HG03280 (cell line): ENCODE measurements around the gene SH3BGRL3.

Experiments used
- ATAC-seq: cut with Tn5 transposase; IDR thresholded peaks from one replicate; pipeline ENCODE4 v1.9.1; 2021; ENCODE audit warnings: mild to moderate bottlenecking, moderate library complexity; ENCODE audit not compliant: unreplicated experiment

SH3BGRL3 gene

DNA sequence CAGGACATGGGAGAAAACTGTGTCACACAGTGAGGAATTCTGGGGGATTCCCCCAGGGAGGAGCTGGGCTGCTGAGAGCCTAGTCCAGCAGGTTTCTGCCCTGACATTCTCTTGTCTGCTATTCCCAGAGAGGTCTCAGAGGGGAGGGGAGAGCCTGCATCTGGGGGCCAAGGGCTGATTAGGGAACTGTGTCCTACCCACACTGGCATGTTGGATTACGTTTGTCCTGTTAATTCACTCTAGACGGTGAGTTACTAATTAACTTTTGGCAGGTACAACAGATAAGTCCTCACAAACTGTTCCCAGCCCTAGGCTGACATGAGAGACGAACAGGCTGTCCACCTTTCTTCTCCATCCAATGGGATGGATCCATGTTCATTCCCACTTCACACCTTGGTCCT lies 2.6 kb upstream of the SH3BGRL3 start:
- no peak for ATAC-seq

DNA sequence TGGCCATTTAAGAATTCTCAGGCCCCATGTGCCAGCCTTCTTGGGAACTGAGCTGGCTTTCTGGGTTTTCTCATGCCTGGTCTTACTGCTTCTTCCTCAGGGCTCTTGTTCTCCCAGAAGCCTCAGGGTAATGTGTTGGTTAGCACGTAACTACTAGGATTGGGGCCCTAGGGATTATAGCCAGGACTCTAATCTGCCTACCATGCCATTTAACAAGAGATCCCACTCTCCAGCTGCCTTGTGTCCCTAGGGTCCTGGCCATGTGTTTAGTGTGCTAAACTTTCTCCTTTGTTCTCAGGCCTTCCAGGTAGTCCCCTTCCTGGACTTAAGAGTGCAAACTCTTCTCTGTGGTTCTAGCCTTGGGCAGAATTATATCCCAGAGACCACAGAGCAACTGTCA lies 2.2 kb upstream of the SH3BGRL3 start:
- ATAC-seq = no peak

DNA sequence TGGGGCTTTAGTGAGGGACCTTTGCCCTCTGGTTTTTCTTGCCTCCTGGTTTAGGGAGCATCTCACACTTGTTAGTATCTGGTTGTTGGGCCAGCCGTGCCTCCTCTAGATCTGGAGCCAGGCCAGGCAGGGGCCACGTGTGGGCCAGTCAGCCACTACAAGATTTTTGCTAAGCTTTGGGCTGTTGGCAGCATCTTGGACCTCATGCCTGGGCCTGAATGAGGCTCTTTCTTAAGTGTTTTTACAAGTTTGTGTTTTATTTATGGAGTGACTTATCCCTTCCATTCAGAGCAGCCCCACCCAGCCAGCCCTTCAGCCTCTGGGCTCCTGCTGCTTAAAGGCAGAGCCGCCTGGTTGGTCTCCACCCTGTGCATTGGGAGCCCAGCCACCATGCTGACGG lies 1.6 kb upstream of the SH3BGRL3 start:
- no peak for ATAC-seq

DNA sequence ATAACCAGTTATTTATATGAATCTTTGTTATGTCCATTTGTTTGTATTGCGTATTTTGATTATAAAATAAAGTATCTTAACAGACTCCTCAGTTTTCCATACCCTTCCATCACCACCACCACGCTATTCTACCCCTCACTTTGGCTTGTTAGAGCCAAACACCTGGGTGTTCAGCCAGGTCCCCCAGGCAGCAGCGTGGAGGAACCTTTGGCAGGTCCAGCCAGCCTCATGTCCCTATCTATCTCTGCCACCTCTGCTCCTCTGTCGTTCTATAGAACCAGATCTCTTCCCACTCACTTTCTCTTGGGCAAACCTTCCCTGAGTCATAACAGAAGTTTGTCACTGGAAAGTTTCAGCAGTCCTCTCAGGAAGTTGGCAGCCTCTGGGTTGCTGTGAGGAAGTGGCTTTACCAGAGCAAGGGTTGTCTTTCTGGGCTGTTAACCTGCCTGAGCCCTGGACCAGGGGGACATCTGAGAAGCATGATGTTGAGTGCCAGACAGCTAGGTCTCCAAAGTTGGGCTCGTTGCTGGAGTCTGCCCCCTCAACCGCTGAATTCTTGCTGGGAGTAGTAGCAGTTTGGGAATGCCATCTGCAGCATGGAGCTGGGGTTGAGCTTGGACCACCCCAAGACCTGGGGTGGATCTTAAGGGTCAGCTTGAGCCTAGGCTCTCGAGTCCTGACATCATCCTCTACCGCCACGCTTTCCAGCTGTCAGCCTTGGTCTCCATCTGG lies 996 bp upstream of the SH3BGRL3 start:
- no peak for ATAC-seq

DNA sequence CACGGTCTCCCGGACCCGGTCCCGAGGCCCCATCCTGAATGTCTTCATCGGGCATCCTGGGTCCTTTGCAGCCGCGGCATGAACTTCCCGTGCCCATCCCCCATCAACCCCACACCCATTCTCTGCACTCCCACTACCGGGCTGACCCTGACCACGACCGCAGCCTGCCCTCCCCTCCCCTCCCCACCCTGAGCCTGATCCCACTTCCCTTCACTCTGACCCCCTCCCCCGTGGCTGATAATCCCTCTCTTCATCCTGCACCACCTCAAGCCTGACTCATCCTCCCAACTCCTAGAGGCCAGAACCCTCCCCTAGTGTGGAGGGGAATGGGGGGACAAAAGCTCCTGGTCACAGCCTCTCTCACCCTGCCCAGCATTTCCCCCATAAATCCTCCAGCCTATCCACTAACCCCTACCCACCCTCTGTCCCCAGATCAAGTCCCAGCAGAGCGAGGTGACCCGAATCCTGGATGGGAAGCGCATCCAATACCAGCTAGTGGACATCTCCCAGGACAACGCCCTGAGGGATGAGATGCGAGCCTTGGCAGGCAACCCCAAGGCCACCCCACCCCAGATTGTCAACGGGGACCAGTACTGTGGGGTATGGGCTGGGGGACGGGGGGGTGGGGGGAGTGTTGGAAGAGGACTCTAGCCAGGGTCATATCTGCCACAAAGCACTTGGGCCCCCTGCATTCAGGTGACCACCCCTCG lies 602 bp downstream of the SH3BGRL3 start:
- no peak for ATAC-seq

DNA sequence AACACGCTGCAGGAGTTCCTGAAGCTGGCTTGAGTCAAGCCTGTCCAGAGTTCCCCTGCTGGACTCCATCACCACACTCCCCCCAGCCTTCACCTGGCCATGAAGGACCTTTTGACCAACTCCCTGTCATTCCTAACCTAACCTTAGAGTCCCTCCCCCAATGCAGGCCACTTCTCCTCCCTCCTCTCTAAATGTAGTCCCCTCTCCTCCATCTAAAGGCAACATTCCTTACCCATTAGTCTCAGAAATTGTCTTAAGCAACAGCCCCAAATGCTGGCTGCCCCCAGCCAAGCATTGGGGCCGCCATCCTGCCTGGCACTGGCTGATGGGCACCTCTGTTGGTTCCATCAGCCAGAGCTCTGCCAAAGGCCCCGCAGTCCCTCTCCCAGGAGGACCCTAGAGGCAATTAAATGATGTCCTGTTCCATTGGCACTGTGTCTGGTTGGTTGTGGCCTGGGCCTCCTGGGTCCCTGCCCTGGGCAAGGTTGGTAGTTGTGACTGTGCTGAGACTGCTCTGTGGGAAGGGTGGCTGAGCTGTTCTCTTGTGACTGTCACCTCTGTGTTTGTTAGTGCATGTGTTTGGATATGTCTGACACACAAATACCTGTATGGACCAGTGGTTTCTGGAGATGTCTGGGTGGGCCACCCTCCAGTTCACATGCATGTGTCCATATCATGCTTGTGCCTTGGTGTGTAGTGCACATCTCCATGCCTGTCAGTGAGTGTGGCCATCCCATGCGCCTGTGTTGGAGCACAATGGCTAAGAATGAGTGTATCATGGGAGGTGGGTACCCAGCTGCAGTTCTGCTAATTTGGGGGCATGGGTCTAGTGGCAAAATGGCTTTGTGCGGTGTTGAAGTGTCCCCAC lies 1.4 kb downstream of the SH3BGRL3 start:
- no peak for ATAC-seq

DNA sequence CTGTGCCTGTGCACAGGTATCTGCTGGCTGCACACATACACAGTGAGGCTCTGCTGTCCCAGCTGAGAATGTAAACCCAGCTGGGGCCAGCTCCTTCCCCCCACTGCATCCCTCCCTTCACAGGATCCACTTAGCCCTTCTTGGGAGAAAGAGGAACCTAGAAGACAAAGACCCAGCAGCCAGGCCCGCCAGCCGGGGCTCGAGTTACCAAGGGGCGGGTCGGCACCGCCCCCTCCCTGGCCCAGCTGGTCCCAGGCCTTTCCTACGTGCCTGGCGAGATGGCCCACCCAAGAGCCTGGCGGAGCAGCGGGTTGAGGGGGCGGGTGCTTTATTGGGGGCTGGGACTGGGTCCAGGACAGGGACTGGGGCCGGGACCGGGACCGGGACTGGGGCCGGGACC lies 2.1 kb downstream of the SH3BGRL3 start:
- no peak for ATAC-seq

DNA sequence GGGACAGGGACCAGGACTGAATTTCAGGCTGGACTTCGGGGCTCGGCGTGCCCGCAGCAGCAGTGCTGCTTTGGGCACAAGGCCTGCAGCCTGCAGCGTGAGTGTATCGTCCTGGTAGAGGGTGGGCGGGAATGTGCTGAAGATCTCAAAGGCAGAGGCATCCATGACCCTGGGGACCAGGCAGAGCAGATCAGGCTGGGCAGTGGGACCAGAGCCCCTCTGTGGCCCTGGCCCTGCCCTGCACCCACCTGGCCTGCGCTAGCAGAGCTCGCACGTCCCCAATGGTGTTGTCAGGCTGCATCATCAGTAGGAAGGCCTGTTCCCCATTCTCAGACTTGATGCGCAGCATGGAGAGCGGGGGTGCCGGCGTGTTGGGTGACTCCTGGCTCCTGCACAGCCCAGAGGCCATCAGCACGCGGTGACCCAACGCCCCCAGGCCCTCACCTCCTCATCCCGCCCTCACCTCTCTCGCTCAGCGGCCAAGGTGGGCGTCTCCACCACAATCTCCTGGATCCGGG lies 2.6 kb downstream of the SH3BGRL3 start:
- ATAC-seq = no peak

DNA sequence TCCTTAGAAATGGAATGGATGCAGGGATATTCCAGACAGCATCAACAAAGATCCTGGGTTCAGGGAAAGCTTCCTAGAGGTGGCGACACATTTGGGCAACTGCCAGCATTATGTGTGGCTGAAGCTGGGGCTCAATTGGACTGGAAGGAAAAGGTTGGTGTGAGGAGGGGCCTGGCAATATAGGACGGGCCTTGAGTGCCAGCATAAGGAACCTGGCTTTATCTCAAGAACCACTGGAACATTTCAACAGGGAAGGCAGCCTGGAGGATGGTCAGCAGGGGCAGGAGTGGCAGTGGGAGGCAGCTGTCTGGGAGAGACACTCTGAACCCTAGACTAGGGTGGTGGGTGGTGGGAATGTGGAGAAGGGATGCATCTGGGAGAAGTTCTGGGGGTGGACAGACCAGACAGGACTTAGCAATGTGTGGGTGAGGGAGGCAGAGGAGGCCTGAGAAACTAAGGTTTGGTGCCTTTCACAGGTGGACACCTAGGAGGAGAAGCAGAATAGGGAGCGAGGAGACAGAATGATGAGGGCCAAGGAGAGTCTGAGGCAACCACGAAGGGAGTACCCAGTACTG lies 3.5 kb downstream of the SH3BGRL3 start:
- ATAC-seq = no peak

DNA sequence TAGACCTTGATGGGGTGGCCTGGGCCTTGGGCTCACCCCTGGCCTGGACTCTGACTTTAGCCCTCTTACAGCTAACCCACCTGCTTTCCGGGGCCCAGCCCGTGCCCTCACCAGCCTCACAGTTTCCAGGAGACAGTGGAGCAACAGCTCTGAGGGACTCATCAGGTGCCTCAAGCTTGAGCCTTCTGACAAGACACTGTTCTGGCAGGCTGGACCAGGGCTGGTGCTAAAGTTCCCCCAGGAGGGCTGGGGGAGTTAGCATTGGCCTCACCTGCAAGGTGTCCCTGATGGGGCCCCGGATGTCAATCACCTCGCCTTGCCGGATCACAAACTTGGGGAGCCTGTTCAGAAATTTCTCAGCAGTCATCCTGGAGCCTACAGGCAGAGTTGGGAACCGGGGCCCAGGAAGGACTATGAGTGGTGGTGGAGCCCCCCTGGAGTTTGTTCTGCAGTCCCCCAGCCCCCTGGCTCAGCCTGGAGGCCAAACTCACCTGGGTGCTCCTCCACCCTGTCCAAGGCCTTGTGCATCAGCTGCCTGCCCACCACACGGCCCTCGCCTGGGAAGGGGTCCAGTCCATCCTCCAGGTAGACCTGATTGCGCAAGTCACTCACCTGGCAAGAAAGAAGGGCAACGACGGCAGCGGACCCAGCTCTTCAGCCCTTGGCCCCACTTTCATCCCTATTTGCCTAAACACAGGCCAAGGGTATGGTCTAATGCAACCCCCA lies 4.1 kb downstream of the SH3BGRL3 start:
- no peak for ATAC-seq

DNA sequence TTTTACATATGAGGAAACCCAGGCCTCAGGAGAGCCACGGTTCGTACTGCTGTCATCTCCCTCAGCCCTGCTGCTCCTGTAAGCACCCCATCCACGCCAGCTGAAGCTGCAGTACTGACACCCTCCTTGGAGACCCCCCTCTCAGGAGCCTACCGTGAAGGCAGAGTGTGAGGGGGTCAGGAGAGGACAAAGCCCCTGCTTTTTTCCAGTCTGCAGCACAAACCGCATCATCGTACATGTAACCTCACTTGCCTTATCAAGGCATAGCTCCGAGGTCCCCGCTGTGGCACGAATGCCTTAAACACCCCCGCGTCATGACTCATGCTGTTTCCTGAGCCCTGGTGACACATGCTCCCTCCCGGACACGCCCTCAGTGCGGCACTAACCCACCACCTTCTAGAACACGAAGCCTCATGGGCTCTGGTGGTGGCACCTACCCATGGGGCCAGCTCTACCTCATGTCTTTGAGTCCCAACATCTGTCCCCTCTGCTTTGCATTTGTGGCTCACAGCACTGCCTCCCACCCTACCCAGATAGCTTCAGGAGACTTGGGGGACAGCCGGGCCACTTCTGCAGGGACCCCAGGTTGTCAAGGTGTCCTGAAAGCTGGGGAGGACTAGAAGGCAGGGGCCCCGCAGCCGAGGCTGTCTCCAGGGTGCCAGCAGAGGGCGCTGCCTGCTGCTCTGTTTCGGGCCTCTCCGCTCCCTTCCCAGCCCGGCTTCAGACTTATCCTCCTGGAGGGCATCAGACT lies 4.9 kb downstream of the SH3BGRL3 start:
- ATAC-seq = no peak

DNA sequence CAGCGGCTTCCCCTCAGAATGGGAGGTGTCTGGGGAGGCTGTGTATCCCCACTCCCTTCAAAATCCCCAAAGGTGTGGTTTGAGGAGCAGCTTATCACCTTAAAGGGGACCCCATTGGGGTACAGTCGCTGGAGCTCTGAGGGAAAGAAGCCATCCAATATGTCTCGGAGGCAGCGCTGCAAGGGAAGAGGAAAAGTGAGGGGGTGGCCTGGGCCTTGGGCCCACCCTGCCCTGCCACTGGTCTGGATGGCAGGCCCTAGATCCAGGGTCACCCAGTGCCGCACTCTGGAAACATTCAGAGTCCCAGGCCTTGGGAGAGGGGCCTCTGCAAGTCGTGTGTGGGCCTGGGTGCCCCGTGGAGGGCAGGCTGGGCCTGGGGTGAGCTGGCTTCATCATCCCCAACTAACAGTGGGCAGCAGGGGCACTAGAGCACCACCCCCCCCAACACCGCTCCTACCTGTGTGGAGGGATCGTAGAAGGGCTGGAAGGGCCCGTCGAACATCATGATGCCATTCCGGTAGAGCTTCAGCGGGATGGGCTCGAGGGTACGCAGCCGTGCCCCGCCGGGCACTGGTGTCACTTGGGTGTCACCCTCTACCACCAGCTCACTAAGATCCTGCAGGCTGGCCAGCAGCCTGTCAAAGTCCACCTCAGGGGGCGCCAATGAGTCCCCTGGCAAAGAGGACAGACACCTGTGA lies 5.6 kb downstream of the SH3BGRL3 start:
- no peak for ATAC-seq

DNA sequence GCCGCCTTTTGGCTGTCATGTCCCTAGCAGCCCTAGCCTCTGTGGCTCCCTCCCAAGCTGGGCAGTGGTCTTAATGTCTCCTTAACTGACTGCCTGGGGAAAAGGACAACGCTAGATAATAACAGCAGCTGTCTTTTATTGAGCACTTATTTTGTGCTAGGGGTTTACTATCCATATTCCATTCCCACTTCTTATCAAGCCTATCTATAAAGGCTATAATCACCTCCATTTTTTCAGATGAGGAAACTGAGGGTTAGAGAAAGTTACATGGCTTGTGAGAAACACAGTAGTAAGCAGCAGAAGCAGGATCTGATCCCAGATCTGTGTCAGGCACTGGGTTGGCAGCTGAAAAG lies 6.2 kb downstream of the SH3BGRL3 start:
- no peak for ATAC-seq

DNA sequence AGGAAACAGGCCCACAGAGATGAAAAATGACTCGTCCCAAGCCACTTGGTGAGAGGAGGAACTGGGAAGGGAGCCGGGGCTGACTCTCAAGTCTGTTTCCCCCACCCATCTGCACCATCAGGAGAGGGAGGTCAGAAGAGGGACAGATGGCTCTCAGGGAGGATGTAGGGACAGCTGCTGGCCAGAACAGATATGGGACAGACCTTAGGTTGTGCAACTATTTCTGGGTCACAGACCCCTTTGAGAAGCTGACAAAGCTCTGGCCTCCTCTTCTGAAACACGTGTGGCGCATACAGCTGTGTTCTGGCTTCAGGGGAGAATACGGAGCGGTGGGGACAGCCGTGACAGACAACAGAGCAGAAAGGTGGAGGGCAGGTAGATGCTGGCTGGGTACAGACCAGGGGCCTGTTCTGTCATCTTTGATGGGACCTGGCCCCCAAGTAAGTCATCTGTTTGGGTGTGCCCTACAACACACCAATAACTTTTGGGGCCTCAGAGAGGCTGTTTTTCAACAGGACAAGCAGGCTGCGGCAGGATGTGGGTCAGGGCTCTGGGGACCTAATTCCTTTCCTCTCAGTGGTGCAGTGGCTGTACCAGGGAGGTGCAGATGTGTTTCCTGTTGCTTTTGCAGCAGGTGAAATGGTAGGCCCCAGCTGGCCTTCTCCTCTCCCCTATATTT lies 7.3 kb downstream of the SH3BGRL3 start:
- no peak for ATAC-seq

DNA sequence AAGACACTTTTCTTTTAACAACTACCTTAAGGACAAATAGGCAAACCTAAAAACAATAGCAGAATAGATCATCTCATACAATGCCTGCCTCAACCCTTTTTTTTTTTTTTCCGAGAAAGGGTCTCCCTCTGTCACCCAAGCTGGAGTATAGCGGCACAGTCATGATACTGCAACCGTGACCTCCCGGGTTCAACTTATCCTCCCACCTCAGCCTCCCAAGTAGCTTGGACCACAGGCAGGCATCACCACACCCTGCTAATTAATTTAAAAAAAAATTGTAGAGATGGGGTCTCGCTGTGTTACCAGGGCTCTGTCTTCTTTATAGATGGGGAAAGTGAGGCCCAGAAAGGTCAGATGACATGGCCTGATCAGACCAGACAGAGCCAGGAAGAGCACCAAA lies 7.9 kb downstream of the SH3BGRL3 start:
- ATAC-seq = no peak

DNA sequence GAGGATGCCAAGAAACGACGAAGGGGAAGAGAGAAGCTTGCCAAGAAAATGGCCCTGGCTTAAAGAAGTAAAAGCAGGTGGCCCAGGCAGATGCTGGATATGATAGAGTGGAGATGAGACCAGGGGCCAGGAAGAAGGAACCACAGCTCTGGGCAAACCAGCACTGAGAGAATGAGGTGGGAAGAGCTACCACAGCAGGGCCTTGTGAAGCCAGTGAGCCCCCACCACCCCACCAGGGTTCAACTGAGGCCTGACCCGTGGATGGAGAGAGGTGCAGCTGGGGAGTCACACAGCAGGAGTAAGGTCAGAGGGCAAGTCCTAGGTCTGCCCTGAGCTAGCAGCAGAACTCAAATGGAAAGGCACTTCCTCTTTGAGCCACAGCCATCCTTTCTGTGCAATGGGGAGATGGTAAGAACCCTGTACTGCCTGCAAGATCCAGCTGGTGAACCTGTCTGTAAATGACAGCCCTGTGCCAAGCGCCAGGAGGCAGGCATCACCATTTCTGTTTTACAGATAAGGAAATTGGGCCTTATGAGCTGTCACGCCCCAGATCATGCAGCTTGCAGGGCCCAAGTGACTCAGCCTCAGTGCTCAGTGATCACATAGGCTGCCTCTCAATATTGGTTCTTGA lies 8.5 kb downstream of the SH3BGRL3 start:
- no peak for ATAC-seq

DNA sequence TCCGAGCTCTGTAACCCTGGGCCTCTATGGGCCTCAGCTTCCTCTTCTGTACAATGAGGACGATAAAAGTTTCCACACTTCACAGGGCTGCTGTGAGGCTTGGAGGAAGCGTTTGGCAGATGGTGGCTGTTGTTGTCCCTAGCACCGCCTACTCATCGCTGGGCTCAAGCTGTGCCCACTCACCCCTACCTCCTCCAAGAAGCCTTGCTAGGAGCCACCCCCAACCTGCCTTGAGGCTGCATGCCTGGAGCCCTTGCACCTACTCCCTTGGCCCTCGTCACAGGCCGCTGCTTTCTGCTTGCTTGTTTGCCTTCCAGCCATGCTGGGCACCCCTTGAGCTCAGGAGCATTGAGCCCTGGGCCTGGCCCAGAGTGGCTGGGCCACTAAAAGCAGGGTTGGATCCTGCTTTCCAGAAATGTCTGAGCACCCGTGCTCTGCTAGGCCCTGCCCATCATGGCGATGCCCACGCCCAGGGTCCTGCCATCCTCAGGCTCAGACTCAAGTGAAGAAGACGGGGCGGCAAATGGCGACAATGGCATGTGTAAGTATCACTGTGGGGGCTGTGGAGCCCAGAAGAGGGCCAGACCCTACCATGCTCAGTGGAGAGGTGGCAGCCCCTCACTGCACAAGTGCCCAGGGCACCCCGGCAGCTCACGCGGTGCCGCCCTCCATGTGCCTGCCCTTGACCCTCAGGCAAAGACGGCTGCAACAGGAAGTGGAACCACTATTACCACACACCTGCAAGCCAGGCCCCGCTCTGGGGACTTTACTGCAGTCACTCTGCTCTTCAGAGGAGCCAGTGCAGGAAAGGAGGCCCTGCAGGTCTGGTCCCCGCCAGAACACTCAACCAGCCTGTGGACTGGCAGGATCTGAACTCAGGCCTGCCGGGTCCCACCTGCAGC lies 9.5 kb downstream of the SH3BGRL3 start:
- no peak for ATAC-seq
